Muscle layer of colon (tissue), 2 donors: ENCODE data around the gene SPINK8.
"Not testable (repeated sequence)": the region's sequence is repeated elsewhere in the genome, so short reads cannot be mapped to it uniquely, and the experiment has no call there.

Source experiments
- H3K27ac ChIP-seq: one replicate; pipeline ENCODE4 v1.7.0; 2013; ENCODE audit warnings: low read depth, mild to moderate bottlenecking, low read length, moderate library complexity
- H3K27me3 ChIP-seq, 2 donors: one replicate each; pipeline ENCODE4 v1.7.0; 2013; ENCODE audit warnings: low read length in 2 of 2, mild to moderate bottlenecking in 2 of 2; ENCODE audit not compliant: insufficient read depth in 2 of 2, control insufficient read depth in 1 of 2
- H3K36me3 ChIP-seq: one replicate; pipeline ENCODE4 v1.7.0; 2013; ENCODE audit warnings: mild to moderate bottlenecking, low read length; ENCODE audit not compliant: insufficient read depth
- H3K4me1 ChIP-seq: one replicate; pipeline ENCODE4 v1.7.0; 2013; ENCODE audit warnings: mild to moderate bottlenecking, low read length; ENCODE audit not compliant: insufficient read depth
- H3K4me3 ChIP-seq, 2 donors: one replicate each; pipeline ENCODE4 v1.7.0; 2013; ENCODE audit warnings: low read length in 2 of 2, low read depth in 1 of 2, mild to moderate bottlenecking in 1 of 2, moderate library complexity in 1 of 2
- H3K9ac ChIP-seq: one replicate; pipeline ENCODE4 v1.7.0; 2013; ENCODE audit warnings: low read length
- H3K9me3 ChIP-seq: one replicate; pipeline ENCODE4 v1.7.0; 2013; ENCODE audit warnings: mild to moderate bottlenecking, low read length
- donor health status: abdominal sarcoma.
- donor health status: Adenocarcinoma of cecum.

SPINK8 gene

GRCh38 chr3:48333346-48334245 is at the start of gene SPINK8:
SPINK8 (minus strand) TSS chr3:48333661; CDS start chr3:48328341, 5,320 bp downstream.
- H3K9me3 ChIP-seq, H3K4me3 ChIP-seq, H3K27ac ChIP-seq, H3K4me1 ChIP-seq, H3K9ac ChIP-seq, H3K27me3 ChIP-seq, H3K36me3 ChIP-seq: not testable (repeated sequence)

GRCh38 chr3:48372862-48373435 is 39.5 kb upstream of the SPINK8 start:
- no peak overlapping the region for H3K9ac ChIP-seq
- no peaks in the 10 kb centered on the region for H3K36me3 ChIP-seq
- no peak overlapping the region for H3K27ac ChIP-seq
- no peak overlapping the region for H3K4me3 ChIP-seq
- no peaks in the 10 kb centered on the region for H3K27me3 ChIP-seq
- no peaks in the 10 kb centered on the region for H3K9me3 ChIP-seq
- H3K4me1 ChIP-seq: no peaks in the 10 kb centered on the region

- Histone ChIP-seq H3K9me3 (no peaks in the 10 kb centered on the region), H3K27me3 (no peaks in the 10 kb centered on the region), H3K4me1 (no peaks in the 10 kb centered on the region), H3K36me3 (no peaks in the 10 kb centered on the region), H3K27ac (no peak overlapping the region), H3K9ac (no peak overlapping the region), H3K4me3 (no peak overlapping the region)
Measured at GRCh38 chr3:48372377-48372770, 38.9 kb upstream of the SPINK8 start.

GRCh38 chr3:48371651-48372376 is 38.4 kb upstream of the SPINK8 start, which contains the start of gene FBXW12:
FBXW12 (plus strand) TSS chr3:48372219; CDS start chr3:48372768, 549 bp downstream.
- Histone ChIP-seq H3K27me3 (no peaks in the 10 kb centered on the region), H3K4me3 (no peak within 1 kb of the TSS), H3K4me1 (no peaks in the 10 kb centered on the region), H3K9ac (no peak within 1 kb of the TSS), H3K36me3 (no peaks in the 10 kb centered on the region), H3K9me3 (no peaks in the 10 kb centered on the region), H3K27ac (no peak within 1 kb of the TSS)

- Histone ChIP-seq H3K27ac (no peak overlapping the region), H3K9me3 (no peaks in the 10 kb centered on the region), H3K36me3 (no peaks in the 10 kb centered on the region), H3K4me3 (no peak overlapping the region), H3K4me1 (no peaks in the 10 kb centered on the region), H3K27me3 (no peaks in the 10 kb centered on the region), H3K9ac (no peak overlapping the region)
Measured at GRCh38 chr3:48370333-48370713, 36.9 kb upstream of the SPINK8 start.

GRCh38 chr3:48369693-48370332 is 36.4 kb upstream of the SPINK8 start:
- H3K9me3 ChIP-seq: no peaks in the 10 kb centered on the region
- H3K27ac ChIP-seq: no peak overlapping the region
- H3K4me3 ChIP-seq: no peak overlapping the region
- no peaks in the 10 kb centered on the region for H3K4me1 ChIP-seq
- H3K27me3 ChIP-seq: no peaks in the 10 kb centered on the region
- no peak overlapping the region for H3K9ac ChIP-seq
- no peaks in the 10 kb centered on the region for H3K36me3 ChIP-seq

GRCh38 chr3:48367201-48367600 is 33.7 kb upstream of the SPINK8 start:
- no peak overlapping the region for H3K9ac ChIP-seq
- H3K4me1 ChIP-seq: no peaks in the 10 kb centered on the region
- no peak overlapping the region for H3K27ac ChIP-seq
- no peak overlapping the region for H3K4me3 ChIP-seq
- H3K9me3 ChIP-seq: peaks cover 4% of the 10 kb centered on the region
- H3K36me3 ChIP-seq: no peaks in the 10 kb centered on the region
- no peaks in the 10 kb centered on the region for H3K27me3 ChIP-seq

- H3K4me1 ChIP-seq: no peaks in the 10 kb centered on the region
- no peaks in the 10 kb centered on the region for H3K27me3 ChIP-seq
- no peak overlapping the region for H3K4me3 ChIP-seq
- H3K9me3 ChIP-seq: peaks cover 6% of the 10 kb centered on the region
- H3K9ac ChIP-seq: no peak overlapping the region
- H3K36me3 ChIP-seq: no peaks in the 10 kb centered on the region
- no peak overlapping the region for H3K27ac ChIP-seq
Measured at GRCh38 chr3:48364840-48365239, 31.4 kb upstream of the SPINK8 start.

GRCh38 chr3:48361928-48362327 is 28.5 kb upstream of the SPINK8 start:
- no peaks in the 10 kb centered on the region for H3K27me3 ChIP-seq
- no peak overlapping the region for H3K27ac ChIP-seq
- peaks cover 6% of the 10 kb centered on the region for H3K9me3 ChIP-seq
- H3K4me3 ChIP-seq: no peak overlapping the region
- no peaks in the 10 kb centered on the region for H3K4me1 ChIP-seq
- H3K9ac ChIP-seq: no peak overlapping the region
- no peaks in the 10 kb centered on the region for H3K36me3 ChIP-seq

GRCh38 chr3:48356419-48356818 is 23.0 kb upstream of the SPINK8 start:
- no peak overlapping the region for H3K4me3 ChIP-seq
- H3K4me1 ChIP-seq: no peaks in the 10 kb centered on the region
- no peak overlapping the region for H3K27ac ChIP-seq
- H3K9ac ChIP-seq: no peak overlapping the region
- H3K27me3 ChIP-seq: no peaks in the 10 kb centered on the region
- no peaks in the 10 kb centered on the region for H3K36me3 ChIP-seq
- H3K9me3 ChIP-seq: no peaks in the 10 kb centered on the region

GRCh38 chr3:48353987-48354386 is 20.5 kb upstream of the SPINK8 start:
- Histone ChIP-seq H3K36me3 (no peaks in the 10 kb centered on the region), H3K9ac (no peak overlapping the region), H3K4me1 (no peaks in the 10 kb centered on the region), H3K9me3 (no peaks in the 10 kb centered on the region), H3K27ac (no peak overlapping the region), H3K4me3 (no peak overlapping the region), H3K27me3 (no peaks in the 10 kb centered on the region)
